ENCODE results near the gene B4GALNT1. TPM values are rescaled to one million over a fixed set of nuclear protein-coding genes. Genes with fewer than 3 reads are reported as not detected.

Gene B4GALNT1
- polyA plus RNA-seq, 1 experiment, result 1.8 TPM

DNA sequence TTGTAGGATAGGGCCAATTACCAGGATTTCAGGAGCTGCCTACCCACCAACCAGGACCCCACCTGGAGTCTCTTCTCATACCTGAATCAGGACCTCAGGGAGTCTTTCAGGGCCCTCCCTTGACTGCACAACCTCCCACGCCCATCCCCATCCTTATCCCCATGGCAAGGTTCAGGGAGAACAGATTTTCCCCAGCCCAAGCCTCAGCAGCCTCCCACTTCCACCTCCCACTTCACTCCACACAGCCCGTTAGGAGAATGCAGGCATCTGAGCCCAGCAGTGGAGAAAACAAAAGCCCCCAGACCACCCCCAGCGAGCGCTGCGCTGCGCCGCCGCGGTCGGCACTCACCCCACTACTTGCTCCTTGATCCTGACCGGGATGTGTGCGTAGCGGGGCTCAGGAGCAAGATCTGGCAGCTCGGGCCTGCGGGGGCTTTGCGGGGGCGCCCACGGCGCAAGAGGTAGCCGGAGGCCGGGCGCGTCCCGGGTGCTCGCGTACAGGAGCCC lies 1.4 kb downstream of the B4GALNT1 start:
- CTCF ChIA-PET, result interaction anchor here (0.7 to 1.7 kb wide), 2 partner anchors 40 to 48 kb away, joined by 3 to 4 read pairs; no protein-coding TSS in a partner anchor
- H3K27me3 ChIP-seq (ENCODE audit: control insufficient read depth, insufficient read depth, low read length), result peaks cover 45% of the 10 kb centered on the region

DNA sequence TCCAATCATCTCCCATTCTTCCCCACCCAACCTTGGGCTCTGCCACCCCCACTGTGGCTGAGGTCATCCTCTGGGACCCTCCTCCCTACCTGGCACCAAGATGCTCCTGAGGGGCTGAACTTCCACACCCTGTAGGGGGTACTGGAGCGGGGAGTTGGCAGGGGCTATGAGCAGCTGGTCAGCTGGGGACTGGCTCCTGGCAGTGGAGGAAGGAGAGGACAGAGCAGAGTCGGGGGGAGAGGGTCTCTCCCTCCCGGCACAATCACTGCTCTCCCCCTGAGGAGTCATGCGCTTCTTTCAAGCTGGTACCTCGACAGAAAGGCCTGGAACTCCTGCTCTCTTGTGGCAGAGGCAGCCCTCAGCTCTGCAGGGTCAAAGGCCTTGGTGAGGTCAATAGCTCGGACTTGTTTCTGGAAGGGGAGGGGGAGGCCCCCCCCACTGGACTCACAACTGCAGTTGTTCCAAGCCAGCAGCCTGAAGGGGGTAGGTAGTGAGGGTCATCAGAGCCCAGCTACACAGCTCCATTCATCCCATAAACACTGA lies 2.0 kb downstream of the B4GALNT1 start:
- H3K9me3 ChIP-seq (ENCODE audit: control insufficient read depth, insufficient read depth, low read length), result peaks cover 4% of the 10 kb centered on the region; the same call in 1 of the 2 replicates
- no peak overlapping the region for H3K4me3 ChIP-seq (ENCODE audit: low read depth, low read length)
- H3K27me3 ChIP-seq (ENCODE audit: control insufficient read depth, insufficient read depth, low read length), result peaks cover 51% of the 10 kb centered on the region
- no peak for DNase-seq (ENCODE audit: low read depth, low spot score)
- POLR2A ChIA-PET, result interaction anchor here (0.6 kb wide), 1 partner anchor 38 kb away, joined by 5 read pairs; no protein-coding TSS in a partner anchor
- no peak overlapping the region for H3K27ac ChIP-seq (ENCODE audit: low read depth, low read length)
- CTCF ChIA-PET, result interaction anchor here (1.1 to 1.7 kb wide), 2 partner anchors 11 to 47 kb away, joined by 3 to 4 read pairs; no protein-coding TSS in a partner anchor
- no peak for TF ChIP-seq CTCF (IDR thresholded peaks at IDR 0.05; ENCODE audit: low read depth, low read length)

More for the DNA sequence above, 1.4 kb downstream of the B4GALNT1 start:
- Histone ChIP-seq H3K27ac (ENCODE audit: low read depth, low read length) (no peak overlapping the region), H3K4me3 (ENCODE audit: low read depth, low read length) (peak overlapping the region; percentile 59), H3K9me3 (ENCODE audit: control insufficient read depth, insufficient read depth, low read length) (peaks cover 4% of the 10 kb centered on the region; the same call in 1 of the 2 replicates)
- TF ChIP-seq CTCF (IDR thresholded peaks at IDR 0.05; ENCODE audit: low read depth, low read length), result no peak
- POLR2A ChIA-PET, result no interaction called here
- no peak for DNase-seq (ENCODE audit: low read depth, low spot score)

DNA sequence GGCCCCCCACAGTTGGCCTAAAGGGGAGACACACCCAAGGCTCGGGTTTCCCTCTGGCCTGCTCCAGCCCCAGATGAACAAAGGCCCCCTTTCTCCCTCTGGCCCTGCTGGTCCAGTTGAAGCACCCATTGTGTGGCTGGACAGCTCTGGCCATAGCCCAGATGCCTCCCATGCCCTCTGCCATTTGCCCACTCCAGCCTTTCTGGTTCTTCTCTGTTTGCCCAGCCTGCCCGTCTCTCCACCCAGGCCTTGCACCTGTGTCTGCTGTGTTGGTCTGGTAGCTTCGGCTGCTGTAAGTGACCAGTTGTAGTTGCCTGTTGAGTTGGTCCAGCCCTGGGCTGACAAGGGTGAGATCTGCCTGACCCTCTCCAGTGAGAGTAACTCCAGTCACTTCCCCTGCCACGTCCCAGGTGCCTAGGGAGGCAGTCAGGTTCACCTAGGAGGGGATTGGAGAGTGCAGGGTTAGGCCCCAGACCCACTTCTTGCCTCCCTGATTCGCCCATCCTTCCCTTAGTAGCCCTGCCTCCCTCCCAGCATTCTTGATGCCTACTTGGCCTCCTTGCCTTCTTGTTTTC lies 3.0 kb downstream of the B4GALNT1 start:
- no peak overlapping the region for H3K4me3 ChIP-seq (ENCODE audit: low read depth, low read length)
- CTCF ChIA-PET, result interaction anchor here (1.1 to 1.7 kb wide), 2 partner anchors 10 to 46 kb away, joined by 3 to 4 read pairs; no protein-coding TSS in a partner anchor
- TF ChIP-seq CTCF (IDR thresholded peaks at IDR 0.05; ENCODE audit: low read depth, low read length), result no peak
- POLR2A ChIA-PET, result interaction anchor here (1.0 kb wide), 1 partner anchor 9 kb away, joined by 3 read pairs; no protein-coding TSS in a partner anchor
- H3K9me3 ChIP-seq (ENCODE audit: control insufficient read depth, insufficient read depth, low read length), result peaks cover 4% of the 10 kb centered on the region; the same call in 1 of the 2 replicates
- H3K27me3 ChIP-seq (ENCODE audit: control insufficient read depth, insufficient read depth, low read length), result peaks cover 57% of the 10 kb centered on the region
- H3K27ac ChIP-seq (ENCODE audit: low read depth, low read length), result no peak overlapping the region
- no peak for DNase-seq (ENCODE audit: low read depth, low spot score)

GRCh38 chr12:57628280-57629191 lies 4.5 kb downstream of the B4GALNT1 start:
- H3K27me3 ChIP-seq (ENCODE audit: control insufficient read depth, insufficient read depth, low read length), result peaks cover 61% of the 10 kb centered on the region
- no peak overlapping the region for H3K4me3 ChIP-seq (ENCODE audit: low read depth, low read length)
- DNase-seq (ENCODE audit: low read depth, low spot score), result no peak
- no peak overlapping the region for H3K27ac ChIP-seq (ENCODE audit: low read depth, low read length)
- H3K9me3 ChIP-seq (ENCODE audit: control insufficient read depth, insufficient read depth, low read length), result peaks cover 4% of the 10 kb centered on the region; the same call in 1 of the 2 replicates
- no peak for TF ChIP-seq CTCF (IDR thresholded peaks at IDR 0.05; ENCODE audit: low read depth, low read length)
- POLR2A ChIA-PET, result no interaction called here
- CTCF ChIA-PET, result interaction anchor here (1.0 kb wide), 1 partner anchor 45 kb away, joined by 4 read pairs; no protein-coding TSS in a partner anchor

All from AG04450 (cell line).